ENCODE data around the gene CEP70.
"Not testable (repeated sequence)": the region's sequence is repeated elsewhere in the genome, so short reads cannot be mapped to it uniquely, and the experiment has no call there.

Gene CEP70

DNA sequence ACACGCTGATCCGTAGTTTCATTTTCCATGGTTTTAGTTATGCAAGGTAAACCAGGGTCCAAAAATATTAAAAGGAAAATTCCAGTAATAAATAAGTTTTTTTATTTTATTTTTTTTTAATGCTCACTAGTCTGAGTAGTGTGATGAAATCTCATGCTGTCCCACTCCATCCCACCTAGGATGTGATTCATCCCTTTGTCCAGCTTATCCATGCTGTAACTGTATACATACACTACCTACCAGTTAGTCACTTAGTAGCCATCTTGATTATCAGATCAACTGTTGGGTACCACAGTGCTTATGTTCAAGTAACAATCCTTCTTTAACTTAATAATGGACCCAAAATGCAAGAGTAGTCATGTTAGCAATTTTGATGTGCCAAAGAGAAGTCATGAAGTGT, 84.5 kb downstream of the CEP70 start:
- Histone ChIP-seq H3K36me3 (ENCODE audit: insufficient read depth, low read length) (no peaks in the 10 kb centered on the region), H3K9ac (ENCODE audit: low read depth, low read length) (no peak overlapping the region), H3K9me3 (ENCODE audit: control insufficient read depth, insufficient read depth, low read length) (no peaks in the 10 kb centered on the region), H3K4me1 (ENCODE audit: insufficient read depth, low read length) (peaks cover 12% of the 10 kb centered on the region)

DNA sequence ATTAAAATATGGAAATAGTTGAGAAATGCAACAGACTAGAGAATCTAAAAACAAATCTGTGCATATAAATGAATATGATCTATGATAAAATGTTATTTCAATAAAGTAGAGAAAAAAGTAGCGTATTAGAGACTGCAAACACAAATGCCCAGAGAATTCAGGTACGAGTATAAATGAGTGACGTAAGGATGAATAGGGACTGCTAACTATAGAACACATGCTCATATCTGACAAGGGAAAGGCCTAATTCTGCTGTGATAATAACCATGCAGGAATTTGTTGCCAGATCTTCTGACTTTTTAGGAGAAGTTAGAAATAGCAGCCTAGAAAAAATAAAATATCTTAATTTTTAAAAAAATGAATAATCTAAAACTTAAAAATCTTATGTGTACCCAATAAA, 86.5 kb downstream of the CEP70 start:
- H3K9me3 ChIP-seq (ENCODE audit: control insufficient read depth, insufficient read depth, low read length), result no peaks in the 10 kb centered on the region
- H3K4me1 ChIP-seq (ENCODE audit: insufficient read depth, low read length), result peaks cover 6% of the 10 kb centered on the region
- H3K9ac ChIP-seq (ENCODE audit: low read depth, low read length), result no peak overlapping the region
- H3K36me3 ChIP-seq (ENCODE audit: insufficient read depth, low read length), result no peaks in the 10 kb centered on the region

DNA sequence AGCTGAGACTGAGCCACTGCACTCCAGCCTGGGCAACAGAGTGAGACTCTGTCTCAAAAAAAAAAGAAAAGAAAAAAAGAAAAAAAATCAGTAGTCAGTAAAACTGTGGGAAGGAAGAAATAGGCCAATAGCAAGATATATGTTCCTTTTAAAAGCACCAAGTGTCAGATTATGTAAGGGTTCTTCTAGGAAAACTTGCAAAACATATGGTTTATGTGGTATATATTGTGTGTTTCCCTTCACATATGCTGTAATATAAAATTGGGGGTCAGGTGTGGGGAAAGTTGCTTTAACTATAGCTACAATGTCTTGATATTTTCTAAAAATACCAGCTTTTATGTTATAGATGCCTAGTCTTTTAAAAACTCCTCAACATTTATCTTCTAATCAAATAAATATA, 95.1 kb downstream of the CEP70 start:
- peaks cover 8% of the 10 kb centered on the region; the same call in 1 of the 2 replicates for H3K4me1 ChIP-seq (ENCODE audit: insufficient read depth, low read length)
- H3K36me3 ChIP-seq (ENCODE audit: insufficient read depth, low read length), result 0 out of 2 replicates have a peak, but pooled peaks cover 6% of the 10 kb centered on the region
- H3K9me3 ChIP-seq (ENCODE audit: control insufficient read depth, insufficient read depth, low read length), result no peaks in the 10 kb centered on the region
- no peak overlapping the region for H3K9ac ChIP-seq (ENCODE audit: low read depth, low read length)

DNA sequence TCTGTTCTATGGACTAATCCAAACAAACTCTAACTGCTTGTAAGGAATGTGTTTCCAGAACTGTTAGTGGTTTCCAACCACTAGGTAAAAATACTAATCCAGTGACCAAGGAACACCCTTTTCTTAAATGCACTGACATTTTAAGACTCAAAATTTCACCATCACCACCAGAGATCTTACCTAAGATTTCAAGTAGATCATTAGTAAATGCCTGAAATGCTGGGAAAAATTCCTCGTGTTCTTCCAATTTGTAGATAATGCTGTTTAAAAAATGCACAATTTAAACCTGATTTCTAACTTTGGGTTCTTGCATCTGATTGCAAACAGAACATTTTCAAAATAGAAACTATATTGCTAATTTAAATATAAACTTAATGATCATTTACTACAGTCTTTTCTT, 96.2 kb downstream of the CEP70 start:
- Histone ChIP-seq H3K4me1 (ENCODE audit: insufficient read depth, low read length) (peaks cover 8% of the 10 kb centered on the region; the same call in 1 of the 2 replicates), H3K36me3 (ENCODE audit: insufficient read depth, low read length) (0 out of 2 replicates have a peak, but pooled peaks cover 6% of the 10 kb centered on the region), H3K9me3 (ENCODE audit: control insufficient read depth, insufficient read depth, low read length) (no peaks in the 10 kb centered on the region), H3K9ac (ENCODE audit: low read depth, low read length) (no peak overlapping the region)

- H3K36me3 ChIP-seq (ENCODE audit: insufficient read depth, low read length), result 0 out of 2 replicates have a peak, but pooled peaks cover 6% of the 10 kb centered on the region
- H3K9ac ChIP-seq (ENCODE audit: low read depth, low read length), result no peak overlapping the region
- no peaks in the 10 kb centered on the region for H3K9me3 ChIP-seq (ENCODE audit: control insufficient read depth, insufficient read depth, low read length)
- H3K4me1 ChIP-seq (ENCODE audit: insufficient read depth, low read length), result peaks cover 8% of the 10 kb centered on the region; the same call in 1 of the 2 replicates
Observed at GRCh38 chr3:138497021-138497420, 97.0 kb downstream of the CEP70 start.

DNA sequence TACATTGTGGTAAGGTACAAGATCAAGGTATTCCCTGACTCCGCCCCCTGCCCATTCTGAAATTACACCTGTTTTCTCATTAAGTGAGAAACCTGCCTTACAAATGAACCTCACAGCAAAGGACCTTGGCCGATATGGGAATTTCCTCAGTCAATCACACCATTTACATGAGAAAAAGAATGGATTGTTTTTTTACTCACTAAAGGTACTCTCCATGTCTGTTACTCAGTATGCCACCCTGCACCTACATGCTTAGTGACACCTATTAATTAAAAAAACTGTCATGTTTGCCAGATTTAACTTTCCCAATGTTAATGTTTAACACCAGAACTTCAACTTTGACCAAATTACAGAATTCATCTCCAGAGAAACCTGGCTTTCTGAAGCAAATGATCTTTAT, 97.6 kb downstream of the CEP70 start:
- H3K4me1 ChIP-seq (ENCODE audit: insufficient read depth, low read length), result peaks cover 8% of the 10 kb centered on the region; the same call in 1 of the 2 replicates
- no peaks in the 10 kb centered on the region for H3K9me3 ChIP-seq (ENCODE audit: control insufficient read depth, insufficient read depth, low read length)
- no peak overlapping the region for H3K9ac ChIP-seq (ENCODE audit: low read depth, low read length)
- 0 out of 2 replicates have a peak, but pooled peaks cover 6% of the 10 kb centered on the region for H3K36me3 ChIP-seq (ENCODE audit: insufficient read depth, low read length)

DNA sequence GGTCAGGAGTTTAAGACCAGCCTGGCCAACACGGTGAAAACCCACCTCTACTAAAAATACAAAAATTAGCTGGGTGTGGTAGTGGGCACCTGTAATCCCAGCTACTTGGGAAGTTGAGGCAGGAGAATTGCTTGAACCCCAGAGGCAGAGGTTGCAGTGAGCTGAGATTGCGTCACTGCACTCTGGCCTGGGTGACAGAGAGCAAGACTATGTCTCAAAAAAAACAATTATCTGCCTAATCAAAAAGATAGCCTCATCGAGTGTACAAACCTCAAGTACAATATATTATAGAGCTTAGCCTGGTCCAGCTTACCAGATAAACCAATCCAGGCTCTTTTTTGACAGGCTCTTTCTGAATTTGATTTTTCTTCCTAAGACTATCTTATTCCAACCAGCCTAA, 98.4 kb downstream of the CEP70 start:
- H3K9ac ChIP-seq (ENCODE audit: low read depth, low read length); H3K4me1 ChIP-seq (ENCODE audit: insufficient read depth, low read length); H3K36me3 ChIP-seq (ENCODE audit: insufficient read depth, low read length); H3K9me3 ChIP-seq (ENCODE audit: control insufficient read depth, insufficient read depth, low read length): not testable (repeated sequence)

- Histone ChIP-seq H3K9me3 (ENCODE audit: control insufficient read depth, insufficient read depth, low read length) (no peaks in the 10 kb centered on the region; the same call in 1 of the 2 replicates), H3K36me3 (ENCODE audit: insufficient read depth, low read length) (0 out of 2 replicates have a peak, but pooled peaks cover 2% of the 10 kb centered on the region), H3K9ac (ENCODE audit: low read depth, low read length) (no peak overlapping the region), H3K4me1 (ENCODE audit: insufficient read depth, low read length) (peaks cover 8% of the 10 kb centered on the region; the same call in 1 of the 2 replicates)
Observed at GRCh38 chr3:138494607-138494929, 99.5 kb downstream of the CEP70 start.

- Histone ChIP-seq H3K4me1 (ENCODE audit: insufficient read depth, low read length) (peaks cover 8% of the 10 kb centered on the region; the same call in 1 of the 2 replicates), H3K36me3 (ENCODE audit: insufficient read depth, low read length) (no peaks in the 10 kb centered on the region), H3K9ac (ENCODE audit: low read depth, low read length) (no peak overlapping the region), H3K9me3 (ENCODE audit: control insufficient read depth, insufficient read depth, low read length) (no peaks in the 10 kb centered on the region; the same call in 1 of the 2 replicates)
Observed at GRCh38 chr3:138493804-138494606, 100.1 kb downstream of the CEP70 start.

DNA sequence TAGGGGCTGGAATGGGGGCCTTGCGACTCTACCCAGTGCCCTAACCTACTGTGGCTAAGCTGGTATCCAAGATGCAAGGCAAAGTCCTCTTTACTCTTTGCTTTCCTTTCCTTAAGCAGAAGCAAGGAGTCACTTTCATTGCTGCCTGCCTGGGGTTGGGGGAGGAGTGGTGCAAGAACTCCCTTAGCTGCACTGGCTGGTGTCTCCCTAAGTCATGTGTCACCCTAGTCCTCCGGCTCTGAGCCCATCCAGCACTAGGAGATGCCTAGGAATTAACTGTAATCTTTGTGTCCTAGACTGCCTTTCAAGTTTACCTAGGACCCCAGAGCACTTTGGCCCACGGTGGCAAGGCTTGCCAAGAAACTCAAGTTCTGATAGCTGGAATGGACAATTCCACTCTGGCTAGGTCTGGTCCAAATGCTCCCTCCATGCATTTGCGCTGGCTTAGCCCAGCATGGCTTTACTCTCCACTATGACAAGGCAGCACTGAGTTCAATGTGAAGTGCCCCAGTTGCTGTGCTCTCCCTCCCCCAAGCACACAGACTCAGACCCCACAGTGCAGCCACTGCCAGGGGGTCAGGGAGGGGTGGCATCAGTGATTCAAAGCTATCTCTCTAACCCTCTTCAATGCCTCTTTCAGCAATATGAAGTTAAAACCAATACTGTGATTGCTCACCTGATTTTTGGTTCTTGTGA, 100.9 kb downstream of the CEP70 start:
- H3K36me3 ChIP-seq (ENCODE audit: insufficient read depth, low read length), result no peaks in the 10 kb centered on the region
- no peak overlapping the region for H3K9ac ChIP-seq (ENCODE audit: low read depth, low read length)
- H3K9me3 ChIP-seq (ENCODE audit: control insufficient read depth, insufficient read depth, low read length), result no peaks in the 10 kb centered on the region; the same call in 1 of the 2 replicates
- peaks cover 8% of the 10 kb centered on the region; the same call in 1 of the 2 replicates for H3K4me1 ChIP-seq (ENCODE audit: insufficient read depth, low read length)

- no peaks in the 10 kb centered on the region for H3K36me3 ChIP-seq (ENCODE audit: insufficient read depth, low read length)
- peaks cover 7% of the 10 kb centered on the region; the same call in 1 of the 2 replicates for H3K4me1 ChIP-seq (ENCODE audit: insufficient read depth, low read length)
- H3K9me3 ChIP-seq (ENCODE audit: control insufficient read depth, insufficient read depth, low read length), result no peaks in the 10 kb centered on the region; the same call in none of the 2 replicates
- H3K9ac ChIP-seq (ENCODE audit: low read depth, low read length), result no peak overlapping the region
Observed at GRCh38 chr3:138491971-138492370, 102.1 kb downstream of the CEP70 start.

- not testable (repeated sequence) for H3K9me3 ChIP-seq (ENCODE audit: control insufficient read depth, insufficient read depth, low read length); H3K9ac ChIP-seq (ENCODE audit: low read depth, low read length); H3K36me3 ChIP-seq (ENCODE audit: insufficient read depth, low read length); H3K4me1 ChIP-seq (ENCODE audit: insufficient read depth, low read length)
Observed at GRCh38 chr3:138486580-138486979, 107.5 kb downstream of the CEP70 start.

DNA sequence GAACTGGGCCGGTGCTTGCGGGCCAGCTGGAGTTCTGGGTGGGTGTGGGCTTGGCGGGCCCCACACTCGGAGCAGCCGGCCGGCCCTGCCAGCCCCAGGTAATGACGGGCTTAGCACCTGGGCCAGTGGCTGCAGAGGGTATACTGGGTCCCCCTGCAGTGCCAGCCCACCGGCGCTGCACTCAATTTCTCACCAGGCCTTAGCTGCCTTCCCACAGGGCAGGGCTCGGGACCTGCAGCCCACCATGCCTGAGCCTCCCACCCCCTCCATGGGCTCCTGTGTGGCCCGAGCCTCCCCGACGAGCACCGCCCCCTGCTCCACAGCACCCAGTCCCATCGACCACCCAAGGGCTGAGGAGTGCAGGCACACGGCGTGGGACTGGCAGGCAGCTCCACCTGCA, 109.4 kb downstream of the CEP70 start:
- H3K9me3 ChIP-seq (ENCODE audit: control insufficient read depth, insufficient read depth, low read length); H3K4me1 ChIP-seq (ENCODE audit: insufficient read depth, low read length); H3K36me3 ChIP-seq (ENCODE audit: insufficient read depth, low read length); H3K9ac ChIP-seq (ENCODE audit: low read depth, low read length): not testable (repeated sequence)

DNA sequence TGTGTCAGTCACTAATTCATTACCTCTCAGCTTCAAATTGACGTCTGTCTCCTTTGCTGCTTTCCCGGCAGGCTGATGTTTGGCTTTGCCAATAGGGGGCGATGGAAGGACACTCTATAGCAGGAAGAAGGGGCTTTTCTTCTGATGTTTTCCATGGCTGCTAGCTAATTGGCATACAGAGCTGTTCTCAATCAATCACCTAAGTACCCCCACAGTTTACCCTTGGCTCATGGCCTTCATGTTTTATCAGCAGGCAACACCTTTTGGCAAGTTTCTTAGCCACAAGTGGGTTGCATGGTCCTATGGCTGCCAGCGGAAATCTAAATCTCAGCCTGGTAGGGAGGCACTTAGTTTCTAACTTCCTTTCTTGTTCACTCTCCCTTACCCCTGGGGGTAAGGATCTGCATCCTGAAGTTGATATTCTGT, 114.6 kb downstream of the CEP70 start:
- Histone ChIP-seq H3K9ac (ENCODE audit: low read depth, low read length) (no peak overlapping the region), H3K9me3 (ENCODE audit: control insufficient read depth, insufficient read depth, low read length) (peaks cover 4% of the 10 kb centered on the region; the same call in 1 of the 2 replicates), H3K36me3 (ENCODE audit: insufficient read depth, low read length) (no peaks in the 10 kb centered on the region), H3K4me1 (ENCODE audit: insufficient read depth, low read length) (peaks cover 11% of the 10 kb centered on the region; the same call in 1 of the 2 replicates)

DNA sequence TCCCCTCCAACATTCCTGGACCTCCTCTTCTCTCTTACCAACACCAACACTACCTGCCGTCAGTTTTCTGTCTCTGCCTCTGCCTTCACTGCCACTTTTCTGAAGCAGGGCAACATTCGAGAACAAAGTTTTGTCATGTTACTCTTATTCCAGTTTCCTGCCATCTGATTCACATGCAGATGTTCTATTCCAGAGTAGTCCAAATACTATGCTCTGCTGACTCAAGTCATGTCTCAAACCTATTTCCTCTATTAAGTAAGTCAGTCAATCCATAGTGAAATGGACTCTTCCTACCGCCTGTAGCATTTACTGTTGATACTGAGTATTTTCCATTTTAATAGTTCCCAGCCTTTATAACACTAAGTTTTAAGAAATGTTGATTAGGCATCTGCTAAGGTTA, 116.3 kb downstream of the CEP70 start:
- Histone ChIP-seq H3K9ac (ENCODE audit: low read depth, low read length) (no peak overlapping the region), H3K36me3 (ENCODE audit: insufficient read depth, low read length) (no peaks in the 10 kb centered on the region), H3K4me1 (ENCODE audit: insufficient read depth, low read length) (peaks cover 11% of the 10 kb centered on the region; the same call in 1 of the 2 replicates), H3K9me3 (ENCODE audit: control insufficient read depth, insufficient read depth, low read length) (no peaks in the 10 kb centered on the region)

Data from ES-I3 (cell line).